Left lung (tissue), 10 donors: Measurements from ENCODE around the gene IFI27L2. TPM values are rescaled to one million over a fixed set of nuclear protein-coding genes. Genes with fewer than 3 reads are reported as not detected.

Experiments
- ATAC-seq: fragments of 200-7000 bp; cut with Tn5 transposase; one replicate; pipeline ENCODE4 v1.9.1; 2020; ENCODE audit warnings: moderate library complexity
- DNase-seq, 4 donors: peaks; one replicate each; pipeline ENCODE4 v3.0.0-alpha.2; 2013 to 2020
- H3K27ac ChIP-seq, 2 donors: fragments of 200-600 bp; sonication (generic) in 1 of 2; one replicate each; pipeline versions ENCODE4 v1.5.0 to v1.8.0; 2020 to 2021
- H3K27me3 ChIP-seq, 2 donors: fragments of 200-600 bp; sonication (generic) in 1 of 2; one replicate each; pipeline versions ENCODE4 v1.5.0 to v1.8.0; 2020 to 2021
- H3K36me3 ChIP-seq, 2 donors: fragments of 200-600 bp; sonication (generic) in 1 of 2; one replicate each; pipeline versions ENCODE4 v1.5.0 to v1.8.0; 2020 to 2021
- H3K4me1 ChIP-seq, 2 donors: fragments of 200-600 bp; one replicate each; pipeline ENCODE4 v1.8.0; 2021
- H3K4me3 ChIP-seq, 2 donors: fragments of 200-600 bp; sonication (generic) in 1 of 2; one replicate each; pipeline versions ENCODE4 v1.5.0 to v1.8.0; 2020 to 2021; ENCODE audit warnings: mild to moderate bottlenecking in 1 of 2
- H3K9me3 ChIP-seq, 2 donors: fragments of 200-600 bp; sonication (generic) in 1 of 2; one replicate each; pipeline versions ENCODE4 v1.5.0 to v1.8.0; 2020 to 2021
- intact Hi-C, 2 donors: fragments of 100-400 bp; cut with DNase I; formaldehyde crosslinking; loops; one replicate each; pipeline versions ENCODE4 v1.11.2 to v1.14.2; 2022
- polyA plus RNA-seq, 6 donors: library from polyadenylated mRNA; unstranded; fragments of 120-200 nt; gene quantifications; one replicate each; pipeline ENCODE4 v1.2.1, GENCODE V29; 2013; ENCODE audit not compliant: insufficient read length in 6 of 6
- total RNA-seq, 2 donors: library from RNA; stranded (reverse); fragmentation: NEBNext Ultra II Directional; extraction: Animal tissue kit (Norgen Biotek cat#: 25700); gene quantifications; one replicate each; pipeline ENCODE4 v1.2.1, GENCODE V29; 2021
- TF ChIP-seq, protein P1 (sequence below), 2 donors: fragments of 200-600 bp; sonication (generic) in 1 of 2; IDR thresholded peaks; one replicate each; pipeline versions ENCODE4 v1.5.0 to v1.8.0; 2021; ENCODE audit warnings: antibody characterized with exemption in 2 of 2
- donor health status: DM: no; HTN: yes; CAD: no.
- donor health status: DM: no; HTN: no; CAD: no.

IFI27L2 gene
- total and polyA plus RNA-seq, 8 donors, result 30.7 to 59.3 (median 39.5) TPM

DNA sequence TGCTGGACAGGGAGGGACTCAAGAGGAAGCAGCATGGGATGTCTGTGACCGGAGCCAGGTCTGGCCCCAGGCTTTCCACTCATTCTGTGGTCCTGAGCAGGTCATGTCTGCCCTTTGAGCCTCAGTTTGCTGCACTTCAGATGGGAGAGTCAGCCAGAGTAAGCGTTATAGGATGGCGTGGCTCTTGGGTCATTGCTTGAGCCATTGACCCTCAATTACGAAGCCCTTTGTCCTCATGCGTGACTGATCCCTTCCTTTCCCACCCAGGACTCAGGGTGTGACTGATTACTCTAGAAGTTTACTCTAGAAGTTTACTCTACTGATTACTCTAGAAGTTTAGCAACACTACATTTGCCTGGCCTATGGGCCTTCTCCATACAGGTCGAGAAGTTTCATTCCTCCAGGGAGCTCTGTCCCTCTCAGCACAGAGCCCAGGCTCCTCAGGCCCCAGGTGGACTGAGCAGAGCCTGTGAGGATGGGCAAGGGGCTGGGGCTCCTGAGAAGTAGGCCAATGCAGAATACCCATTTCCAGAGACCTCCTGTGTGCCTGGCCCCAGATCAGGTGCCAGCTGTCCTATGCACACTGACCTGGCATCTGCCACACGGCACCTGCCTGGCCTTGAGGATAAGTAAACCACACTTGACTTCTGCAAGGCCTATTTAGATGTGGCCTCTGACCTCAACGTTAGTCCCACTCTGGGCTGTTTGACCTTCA lies 26.5 kb downstream of the IFI27L2 start:
- Histone ChIP-seq H3K9me3 (no peaks in the 10 kb centered on the region), H3K36me3 (peaks cover 0 to 2% of the 10 kb centered on the region in 2 donors), H3K4me1 (no peaks in the 10 kb centered on the region), H3K4me3 (no peak overlapping the region), H3K27ac (no peak overlapping the region), H3K27me3 (no peaks in the 10 kb centered on the region)
- TF ChIP-seq, protein P1, sequence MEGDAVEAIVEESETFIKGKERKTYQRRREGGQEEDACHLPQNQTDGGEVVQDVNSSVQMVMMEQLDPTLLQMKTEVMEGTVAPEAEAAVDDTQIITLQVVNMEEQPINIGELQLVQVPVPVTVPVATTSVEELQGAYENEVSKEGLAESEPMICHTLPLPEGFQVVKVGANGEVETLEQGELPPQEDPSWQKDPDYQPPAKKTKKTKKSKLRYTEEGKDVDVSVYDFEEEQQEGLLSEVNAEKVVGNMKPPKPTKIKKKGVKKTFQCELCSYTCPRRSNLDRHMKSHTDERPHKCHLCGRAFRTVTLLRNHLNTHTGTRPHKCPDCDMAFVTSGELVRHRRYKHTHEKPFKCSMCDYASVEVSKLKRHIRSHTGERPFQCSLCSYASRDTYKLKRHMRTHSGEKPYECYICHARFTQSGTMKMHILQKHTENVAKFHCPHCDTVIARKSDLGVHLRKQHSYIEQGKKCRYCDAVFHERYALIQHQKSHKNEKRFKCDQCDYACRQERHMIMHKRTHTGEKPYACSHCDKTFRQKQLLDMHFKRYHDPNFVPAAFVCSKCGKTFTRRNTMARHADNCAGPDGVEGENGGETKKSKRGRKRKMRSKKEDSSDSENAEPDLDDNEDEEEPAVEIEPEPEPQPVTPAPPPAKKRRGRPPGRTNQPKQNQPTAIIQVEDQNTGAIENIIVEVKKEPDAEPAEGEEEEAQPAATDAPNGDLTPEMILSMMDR (IDR thresholded peaks at IDR 0.05), result no peak
- DNase-seq (no peak), ATAC-seq (no peak)
- intact Hi-C loops, result no loop called here

DNA sequence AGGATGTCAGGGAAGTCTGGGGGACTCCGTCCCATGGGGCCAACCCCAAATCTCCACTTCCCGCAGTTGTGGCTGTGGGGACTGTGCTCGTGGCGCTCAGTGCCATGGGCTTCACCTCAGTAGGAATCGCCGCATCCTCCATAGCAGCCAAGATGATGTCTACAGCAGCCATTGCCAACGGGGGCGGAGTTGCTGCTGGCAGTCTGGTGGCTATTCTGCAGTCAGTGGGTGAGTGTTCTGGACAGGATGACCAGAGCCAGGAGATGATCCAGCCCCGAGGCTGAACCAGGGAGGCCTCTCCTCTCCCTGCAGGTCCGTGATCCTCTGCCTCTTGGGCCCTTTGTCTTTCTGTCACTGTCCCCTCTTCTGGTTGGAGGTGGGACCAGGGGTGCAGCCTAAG lies 27.7 kb downstream of the IFI27L2 start:
- H3K4me1 ChIP-seq, result no peaks in the 10 kb centered on the region
- no peaks in the 10 kb centered on the region for H3K27me3 ChIP-seq
- H3K27ac ChIP-seq, result no peak overlapping the region
- H3K4me3 ChIP-seq, result no peak overlapping the region
- DNase-seq (no peak), ATAC-seq (no peak)
- TF ChIP-seq, protein P1 (IDR thresholded peaks at IDR 0.05), result no peak
- peaks cover 0 to 14% of the 10 kb centered on the region in 2 donors for H3K36me3 ChIP-seq
- no peaks in the 10 kb centered on the region for H3K9me3 ChIP-seq
- intact Hi-C loops, result no loop called here

DNA sequence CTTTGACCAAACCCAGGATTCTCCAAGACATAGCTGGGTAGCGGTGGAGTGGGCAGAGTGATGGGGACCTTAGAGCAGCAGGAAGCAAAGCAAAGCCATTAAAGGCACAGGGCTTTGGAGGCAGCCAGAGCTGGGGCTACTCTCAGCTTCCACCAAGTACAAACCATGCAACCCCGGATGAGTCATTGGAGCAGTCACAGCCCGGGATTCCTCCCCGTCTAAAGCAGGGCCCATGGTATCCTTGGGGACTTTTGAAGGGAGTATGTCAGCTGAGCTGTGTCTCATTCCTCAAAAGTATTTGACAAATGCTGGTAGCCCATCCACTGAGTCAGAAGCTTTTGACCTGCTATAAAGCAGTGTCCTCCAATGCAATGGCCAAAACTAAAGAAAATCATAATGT lies 28.6 kb downstream of the IFI27L2 start:
- DNase-seq (no peak), ATAC-seq (no peak)
- Histone ChIP-seq H3K4me3 (no peak overlapping the region), H3K27ac (no peak overlapping the region), H3K27me3 (no peaks in the 10 kb centered on the region), H3K4me1 (no peaks in the 10 kb centered on the region), H3K36me3 (peaks cover 0 to 14% of the 10 kb centered on the region in 2 donors), H3K9me3 (no peaks in the 10 kb centered on the region)
- TF ChIP-seq, protein P1 (IDR thresholded peaks at IDR 0.05), result no peak
- intact Hi-C loops, result no loop called here

DNA sequence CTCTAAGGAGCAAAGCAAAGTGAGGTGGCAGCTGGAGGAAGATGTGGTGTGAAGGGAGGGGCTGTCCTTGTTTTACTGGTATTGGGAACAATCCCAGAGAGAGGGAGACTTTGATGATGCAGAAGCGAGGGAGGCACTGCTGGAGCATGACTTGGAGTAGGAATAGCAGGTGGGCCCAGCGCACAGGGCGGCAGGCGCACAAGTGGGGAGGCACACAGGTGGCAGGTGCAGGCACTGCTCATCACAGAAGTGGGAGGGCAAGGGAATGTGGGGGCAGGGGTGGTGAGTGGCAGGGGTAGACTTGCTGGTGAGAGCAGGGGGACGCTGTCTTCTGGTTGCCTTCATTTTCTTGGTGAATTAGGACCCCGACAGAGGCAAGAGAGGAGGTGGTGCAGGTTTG lies 30.4 kb downstream of the IFI27L2 start:
- H3K36me3 ChIP-seq, result peaks cover 0 to 14% of the 10 kb centered on the region in 2 donors
- no peak for ATAC-seq
- intact Hi-C loops, result no loop called here
- no peak for DNase-seq
- H3K27ac ChIP-seq, result no peak overlapping the region
- no peaks in the 10 kb centered on the region for H3K27me3 ChIP-seq
- no peaks in the 10 kb centered on the region for H3K4me1 ChIP-seq
- H3K9me3 ChIP-seq, result no peaks in the 10 kb centered on the region
- TF ChIP-seq, protein P1 (IDR thresholded peaks at IDR 0.05), result no peak
- H3K4me3 ChIP-seq, result no peak overlapping the region

DNA sequence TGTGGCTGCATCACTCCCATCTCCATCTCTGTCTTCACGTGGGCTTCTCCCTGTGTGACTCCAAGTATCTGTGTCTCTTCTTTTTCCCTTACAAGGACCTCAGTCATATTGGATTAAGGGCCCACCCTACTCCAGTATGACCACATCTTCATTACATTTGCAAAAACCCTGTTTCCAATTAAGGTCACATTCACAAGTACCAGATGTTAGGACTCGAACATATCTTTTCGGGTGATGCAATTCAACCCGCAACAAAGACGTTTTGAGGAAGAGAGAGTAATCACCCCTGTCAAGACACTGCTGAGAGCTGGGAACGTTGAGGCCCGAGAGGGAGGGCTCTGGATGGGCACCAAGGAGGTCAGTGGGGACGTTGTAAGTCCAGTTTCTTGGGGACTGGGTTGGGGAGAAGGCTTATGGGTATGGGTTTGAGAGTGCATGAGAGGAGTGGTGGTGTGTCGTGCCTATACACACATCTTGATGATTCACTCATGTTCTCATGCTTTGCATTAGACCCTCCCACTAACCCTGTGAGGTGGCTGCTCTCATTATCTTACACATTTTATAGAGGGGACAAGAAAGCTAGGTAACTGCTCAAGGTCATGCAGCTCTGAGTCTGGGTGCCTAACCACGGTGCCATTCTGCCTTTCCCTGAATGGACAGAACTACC lies 30.9 kb downstream of the IFI27L2 start:
- no peaks in the 10 kb centered on the region for H3K9me3 ChIP-seq
- no peaks in the 10 kb centered on the region for H3K4me1 ChIP-seq
- intact Hi-C loops, result no loop called here
- TF ChIP-seq, protein P1 (IDR thresholded peaks at IDR 0.05), result no peak
- no peak for DNase-seq
- H3K27ac ChIP-seq, result no peak overlapping the region
- ATAC-seq, result no peak
- no peak overlapping the region for H3K4me3 ChIP-seq
- H3K27me3 ChIP-seq, result no peaks in the 10 kb centered on the region
- peaks cover 0 to 14% of the 10 kb centered on the region in 2 donors for H3K36me3 ChIP-seq
